H1 (cell line): ENCODE data around the gene OR10A7. TPM values are rescaled to one million over a fixed set of nuclear protein-coding genes. Genes with fewer than 3 reads are reported as not detected.

Source experiments
- CTCF ChIA-PET: fragments of 300-600 bp; sonication (Branson Sonifier 250); formaldehyde crosslinking; loops from one replicate; lab custom pipeline; 2021; ENCODE audit not compliant: partially characterized antibody; lab: Charles Lee
- POLR2A ChIA-PET: fragments of 300-600 bp; sonication (Branson Sonifier 250); formaldehyde crosslinking; loops from one replicate; lab custom pipeline; 2021; ENCODE audit warnings: inconsistent platforms; ENCODE audit not compliant: partially characterized antibody; lab: Charles Lee
- DNase-seq, 2 experiments: peaks; one replicate each; pipeline versions ENCODE4 v3.0.0 to v3.0.0-alpha.2; 2010 to 2022; ENCODE audit warnings: low spot score in 2 of 2, low read depth in 1 of 2, mixed read lengths in 1 of 2
- FAIRE-seq: peaks from 2 replicates; lab custom pipeline; 2011; peaks lifted over from hg19 to GRCh38; lab: Jason Lieb, UNC
- H2AFZ ChIP-seq: 2 replicates; pipeline ENCODE4 v1.8.1; 2012; ENCODE audit warnings: low read length, inconsistent platforms
- H2AK5ac ChIP-seq: 2 replicates; pipeline ENCODE4 v1.6.1; 2013; ENCODE audit warnings: low read depth, low read length
- H2BK120ac ChIP-seq: replicated peaks from 2 replicates; pipeline ENCODE3; 2013; ENCODE audit warnings: low read depth, low read length, inconsistent platforms
- H2BK12ac ChIP-seq: 2 replicates; pipeline ENCODE4 v1.6.1; 2013; ENCODE audit warnings: low read depth, low read length
- H2BK15ac ChIP-seq: 2 replicates; pipeline ENCODE4 v1.6.1; 2013; ENCODE audit warnings: low read length
- H2BK20ac ChIP-seq: 2 replicates; pipeline ENCODE4 v1.6.1; 2013; ENCODE audit warnings: low read length
- H2BK5ac ChIP-seq: 2 replicates; pipeline ENCODE4 v1.6.1; 2013; ENCODE audit warnings: low read depth, low read length
- H3K14ac ChIP-seq: 2 replicates; pipeline ENCODE4 v1.6.1; 2013; ENCODE audit warnings: inconsistent platforms; ENCODE audit not compliant: insufficient read length
- H3K18ac ChIP-seq: 2 replicates; pipeline ENCODE4 v1.6.1; 2013; ENCODE audit warnings: low read length; ENCODE audit errors: extremely low read depth
- H3K23ac ChIP-seq: 2 replicates; pipeline ENCODE4 v1.6.1; 2013; ENCODE audit warnings: inconsistent platforms; ENCODE audit not compliant: insufficient read length
- H3K23me2 ChIP-seq: 2 replicates; pipeline ENCODE4 v1.6.1; 2013; ENCODE audit warnings: low read depth, low read length
- H3K27ac ChIP-seq: 2 replicates; pipeline ENCODE4 v1.6.1; 2011; ENCODE audit warnings: low read depth, low read length, inconsistent platforms
- H3K27me3 ChIP-seq, 4 experiments: replicated peaks in 1 of 4; 1 replicate in 1 of 4; 2 replicates in 3 of 4; pipeline versions ENCODE4 v1.6.1 to v1.8.1; 2011 to 2013; ENCODE audit warnings: low read length in 3 of 4, mild to moderate bottlenecking in 3 of 4, inconsistent platforms in 2 of 4, mixed read lengths in 2 of 4, moderate library complexity in 1 of 4; ENCODE audit not compliant: control insufficient read depth in 3 of 4, insufficient read depth in 3 of 4; ENCODE audit errors: extremely low read depth in 1 of 4
- H3K36me3 ChIP-seq, 4 experiments: 2 replicates each; pipeline versions ENCODE4 v1.6.1 to v1.8.1; 2011 to 2013; ENCODE audit warnings: mild to moderate bottlenecking in 4 of 4, low read length in 3 of 4, moderate library complexity in 2 of 4, control low read depth in 1 of 4, inconsistent platforms in 1 of 4; ENCODE audit not compliant: insufficient read depth in 4 of 4, control insufficient read depth in 2 of 4
- H3K4ac ChIP-seq: replicated peaks from 2 replicates; pipeline ENCODE3; 2013; ENCODE audit warnings: low read length, low read depth, mixed read lengths, inconsistent platforms; ENCODE audit not compliant: insufficient read length
- H3K4me1 ChIP-seq, 4 experiments: replicated peaks in 1 of 4; 1 replicate in 1 of 4; 2 replicates in 3 of 4; pipeline versions ENCODE4 v1.6.1 to v1.8.1; 2011 to 2013; ENCODE audit warnings: low read length in 3 of 4, inconsistent platforms in 2 of 4, mixed read lengths in 1 of 4; ENCODE audit not compliant: insufficient read depth in 4 of 4, control insufficient read depth in 3 of 4
- H3K4me2 ChIP-seq, 2 experiments: 2 replicates each; pipeline versions ENCODE4 v1.6.1 to v1.8.1; 2011 to 2013; ENCODE audit warnings: low read depth in 2 of 2, low read length in 2 of 2, control low read depth in 1 of 2, inconsistent platforms in 1 of 2, mild to moderate bottlenecking in 1 of 2; ENCODE audit not compliant: insufficient read depth in 1 of 2
- H3K4me3 ChIP-seq, 4 experiments: fragments of 200-600, 300-600 bp in 1 of 4; sonication (generic), shearing (Covaris generic), sonication (Bioruptor Twin) in 1 of 4; 2 replicates each; pipeline versions ENCODE4 v1.5.1 to v1.8.1; 2011 to 2016; ENCODE audit warnings: low read length in 4 of 4, low read depth in 3 of 4, control low read depth in 2 of 4, inconsistent platforms in 2 of 4, mild to moderate bottlenecking in 2 of 4, mixed read lengths in 1 of 4, moderate library complexity in 1 of 4; ENCODE audit not compliant: insufficient read depth in 2 of 4; ENCODE audit errors: extremely low read depth in 1 of 4
- H3K56ac ChIP-seq: replicated peaks from 2 replicates; pipeline ENCODE3; 2013; ENCODE audit warnings: low read depth, mild to moderate bottlenecking, mixed read lengths, low read length, inconsistent platforms; ENCODE audit not compliant: insufficient read length
- H3K79me1 ChIP-seq: 2 replicates; pipeline ENCODE4 v1.6.1; 2013; ENCODE audit warnings: low read depth, low read length, control low read depth
- H3K79me2 ChIP-seq, 2 experiments: 2 replicates each; pipeline versions ENCODE4 v1.6.1 to v1.8.1; 2012 to 2013; ENCODE audit warnings: low read length in 2 of 2, mild to moderate bottlenecking in 2 of 2, inconsistent platforms in 1 of 2; ENCODE audit not compliant: insufficient read depth in 2 of 2, control insufficient read depth in 1 of 2
- H3K9ac ChIP-seq, 4 experiments: replicated peaks in 1 of 4; 1 replicate in 1 of 4; 2 replicates in 3 of 4; pipeline versions ENCODE4 v1.6.1 to v1.8.1; 2011 to 2013; ENCODE audit warnings: low read depth in 3 of 4, low read length in 3 of 4, control low read depth in 2 of 4, mild to moderate bottlenecking in 2 of 4, moderate library complexity in 2 of 4, inconsistent platforms in 1 of 4; ENCODE audit errors: extremely low read depth in 1 of 4
- H3K9me3 ChIP-seq, 2 experiments: 2 replicates each; pipeline versions ENCODE4 v1.6.1 to v1.8.1; 2012 to 2013; ENCODE audit warnings: mild to moderate bottlenecking in 2 of 2, moderate library complexity in 2 of 2, control low read depth in 1 of 2, inconsistent platforms in 1 of 2, low read depth in 1 of 2, low read length in 1 of 2, mixed read lengths in 1 of 2; ENCODE audit not compliant: insufficient read depth in 2 of 2
- H4K20me1 ChIP-seq, 2 experiments: replicated peaks in 1 of 2; 2 replicates each; pipeline versions ENCODE3 to v1.8.1; 2011 to 2013; ENCODE audit warnings: inconsistent platforms in 2 of 2, low read length in 2 of 2, mild to moderate bottlenecking in 1 of 2; ENCODE audit not compliant: insufficient read depth in 2 of 2, control insufficient read depth in 1 of 2
- H4K5ac ChIP-seq: 2 replicates; pipeline ENCODE4 v1.6.1; 2013; ENCODE audit warnings: low read length, low read depth, mixed read lengths, inconsistent platforms; ENCODE audit not compliant: insufficient read length
- H4K8ac ChIP-seq: 2 replicates; pipeline ENCODE4 v1.8.0; 2013; ENCODE audit warnings: mild to moderate bottlenecking, moderate library complexity, low read length, inconsistent platforms; ENCODE audit not compliant: insufficient read depth; ENCODE audit errors: extremely low read depth
- H4K91ac ChIP-seq: replicated peaks from 2 replicates; pipeline ENCODE3; 2013; ENCODE audit warnings: low read length, mixed read lengths, inconsistent platforms; ENCODE audit not compliant: insufficient read length
- BRCA1 ChIP-seq: IDR thresholded peaks from 2 replicates; pipeline ENCODE4 v1.6.1; 2012; ENCODE audit warnings: low read depth, low read length, improper control_type of control experiment
- CREB1 ChIP-seq: IDR thresholded peaks from 2 replicates; pipeline ENCODE4 v1.6.1; 2012; ENCODE audit warnings: inconsistent platforms
- EP300 ChIP-seq, 2 experiments: IDR thresholded peaks; 1 replicate in 1 of 2; 2 replicates in 1 of 2; pipeline ENCODE4 v1.6.1; 2011 to 2012; ENCODE audit warnings: low read depth in 2 of 2, low read length in 2 of 2, mild to moderate bottlenecking in 2 of 2, borderline replicate concordance in 1 of 2, inconsistent platforms in 1 of 2, moderate library complexity in 1 of 2
- KDM4A ChIP-seq: IDR thresholded peaks from one replicate; pipeline ENCODE4 v1.7.1; 2012; ENCODE audit warnings: low read depth, mild to moderate bottlenecking, moderate library complexity, low read length, inconsistent platforms; ENCODE audit not compliant: severe bottlenecking
- MAFK ChIP-seq: IDR thresholded peaks from 2 replicates; pipeline ENCODE4 v1.6.1; 2012; ENCODE audit warnings: low read depth, mild to moderate bottlenecking, improper control_type of control experiment, low read length
- POLR2A ChIP-seq, 2 experiments: IDR thresholded peaks; 1 replicate in 1 of 2; 2 replicates in 1 of 2; pipeline ENCODE4 v1.6.1; 2011; ENCODE audit warnings: low read depth in 2 of 2, low read length in 2 of 2, mild to moderate bottlenecking in 2 of 2; ENCODE audit errors: control extremely low read depth in 1 of 2
- POU5F1 ChIP-seq: IDR thresholded peaks from 2 replicates; pipeline ENCODE4 v1.6.1; 2011; ENCODE audit warnings: low read depth, mild to moderate bottlenecking, low read length, moderate library complexity
- RXRA ChIP-seq: IDR thresholded peaks from 2 replicates; pipeline ENCODE4 v1.6.1; 2011; ENCODE audit warnings: low read depth, mild to moderate bottlenecking, low read length, moderate library complexity; ENCODE audit not compliant: insufficient read depth
- SAP30 ChIP-seq: fragments of 300-600 bp; sonication (generic); IDR thresholded peaks from 2 replicates; pipeline ENCODE4 v1.7.1; 2012; ENCODE audit warnings: low read length, moderate library complexity, mild to moderate bottlenecking, inconsistent platforms; ENCODE audit not compliant: insufficient read depth, insufficient replicate concordance
- SIN3A ChIP-seq, 2 experiments: IDR thresholded peaks in 1 of 2; conservative IDR thresholded peaks in 1 of 2; 2 replicates each; pipeline ENCODE4 v1.6.1; 2011 to 2012; ENCODE audit warnings: low read length in 2 of 2, improper control_type of control experiment in 1 of 2, low read depth in 1 of 2, mild to moderate bottlenecking in 1 of 2
- SIX5 ChIP-seq: IDR thresholded peaks from 2 replicates; pipeline ENCODE4 v1.6.1; 2011; ENCODE audit warnings: mild to moderate bottlenecking, low read depth, low read length
- TBP ChIP-seq: IDR thresholded peaks from 2 replicates; pipeline ENCODE4 v1.6.1; 2011; ENCODE audit warnings: low read depth, low read length, improper control_type of control experiment
- USF2 ChIP-seq: IDR thresholded peaks from 2 replicates; pipeline ENCODE4 v1.6.1; 2011; ENCODE audit warnings: low read length, improper control_type of control experiment
- ZNF274 ChIP-seq: IDR thresholded peaks from 2 replicates; pipeline ENCODE4 v1.7.0; 2012; ENCODE audit warnings: low read length, borderline replicate concordance; ENCODE audit errors: extremely low read depth
- WGBS, 2 experiments: shearing (Covaris generic) in 1 of 2; methylation state at CpG; one replicate each; pipeline versions ENCODE4 v1.1.6 to v1.1.7; 2013 to 2015; ENCODE audit warnings: low lambda C conversion rate in 2 of 2, mixed read lengths in 2 of 2, inconsistent platforms in 1 of 2, low coverage in 1 of 2, missing lambda C conversion rate in 1 of 2; ENCODE audit not compliant: insufficient replicate concordance in 2 of 2, insufficient coverage in 1 of 2, insufficient read length in 1 of 2; ENCODE audit errors: extremely low coverage in 1 of 2, missing lambda C conversion rate in 1 of 2; 5-methylcytosine and 5-hydroxymethylcytosine counted together
- polyA plus RNA-seq, 7 experiments: library from polyadenylated mRNA; depleted of rRNA in 3 of 7; stranded (reverse) in 5 of 7; unstranded in 2 of 7; fragments of >200 nt in 5 of 7; fragments of 200-250 nt in 2 of 7; gene quantifications; 1 replicate in 5 of 7; 2 replicates in 1 of 7; 4 replicates in 1 of 7; pipeline versions ENCODE4 v1.2.1 to v1.2.3, GENCODE V29; 2011 to 2013; ENCODE audit warnings: missing spikeins in 2 of 7, mixed read lengths in 2 of 7
- total RNA-seq: library from RNA; stranded (reverse); fragmentation: NEBNext Ultra II Directional; extraction: Animal tissue kit (Norgen Biotek cat#: 25700); gene quantifications from 2 replicates; pipeline ENCODE4 v1.2.1, GENCODE V29; 2021

OR10A7 gene
- total and polyA plus RNA-seq, 2 of the 8 experiments (the other 6 are each of a cell fraction or from before 2014, with no cell fraction given), result not detected

DNA sequence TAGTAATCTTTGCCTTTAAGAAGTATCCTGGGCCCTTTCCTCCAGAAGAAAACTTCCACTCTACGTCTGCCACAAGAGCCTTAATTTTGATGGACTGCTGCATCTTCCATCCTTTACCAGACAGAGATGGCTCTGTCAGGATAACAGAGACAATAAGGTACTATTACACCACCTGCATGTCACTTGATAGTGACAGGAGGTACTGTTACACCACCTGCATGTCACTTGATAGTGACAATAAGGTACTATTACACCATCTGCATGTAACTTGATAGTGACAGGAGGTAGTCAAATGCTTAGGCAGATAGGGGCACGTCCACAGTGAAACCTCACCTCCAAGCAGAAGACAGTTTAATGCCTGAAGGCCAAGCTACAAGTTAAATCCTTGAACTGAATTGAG, 37.5 kb downstream of the OR10A7 start:
- Histone ChIP-seq H2BK5ac (no peak overlapping the region), H2AK5ac (no peak overlapping the region), H3K27me3 (no peaks in the 10 kb centered on the region), H4K20me1 (no peaks in the 10 kb centered on the region), H3K56ac (no peak overlapping the region), H3K14ac (no peak overlapping the region), H3K18ac (no peak overlapping the region), H3K4me1 (no peaks in the 10 kb centered on the region), H3K27ac (no peak overlapping the region), H3K9ac (no peak overlapping the region), H3K4me3 (no peak overlapping the region), H4K8ac (no peak overlapping the region), H2AFZ (no peak overlapping the region), H3K79me1 (no peaks in the 10 kb centered on the region), H3K23ac (no peak overlapping the region), H3K23me2 (no peaks in the 10 kb centered on the region), H3K9me3 (no peaks in the 10 kb centered on the region; a peak in 1 of 4 replicates), H2BK12ac (no peak overlapping the region), H3K36me3 (no peaks in the 10 kb centered on the region), H2BK20ac (no peak overlapping the region), H4K5ac (no peak overlapping the region), H3K79me2 (no peaks in the 10 kb centered on the region), H4K91ac (no peak overlapping the region), H3K4me2 (no peak overlapping the region), H3K4ac (no peak overlapping the region), H2BK120ac (no peak overlapping the region), H2BK15ac (no peak overlapping the region)
- CTCF ChIA-PET, result interaction anchor here (0.6 kb wide), 1 partner anchor 314 kb away, joined by 3 read pairs; no protein-coding TSS in a partner anchor
- DNase-seq (no peak), FAIRE-seq (no peak)
- 92% methylated on average over 2 of the region's 2 CpGs; no CpG with 5 or more reads in 1 of the 2 experiments for WGBS, 2 experiments
- POLR2A ChIA-PET, result no interaction called here
- TF ChIP-seq SIN3A (conservative IDR thresholded peaks at IDR 0.05 in 1 of 2, IDR thresholded peaks at IDR 0.05 in 1 of 2; ENCODE audit: low read depth in 1 of 2, low read length in 2 of 2) (no peak), CREB1 (no peak), RXRA (no peak), KDM4A (no peak), ZNF274 (no peak), EP300 (IDR thresholded peaks at IDR 0.05; ENCODE audit: borderline replicate concordance in 1 of 2, low read depth in 2 of 2, low read length in 2 of 2) (no peak), USF2 (no peak), SIX5 (no peak), POLR2A (IDR thresholded peaks at IDR 0.05; ENCODE audit: control extremely low read depth in 1 of 2, low read depth in 2 of 2, low read length in 2 of 2) (no peak), SAP30 (no peak), POU5F1 (no peak), BRCA1 (no peak), TBP (no peak), MAFK (no peak)
